Vagina (tissue), 2 donors: ENCODE measurements around the gene KCNN3.

Source experiments
- CTCF ChIP-seq, 3 experiments: fragments of 450-650 bp in 2 of 3; fragments of 200-600 bp in 1 of 3; sonication (generic) in 1 of 3; IDR thresholded peaks; one replicate each; pipeline ENCODE4 v1.5.1; 2017 to 2019; ENCODE audit warnings: antibody characterized with exemption in 3 of 3, mild to moderate bottlenecking in 2 of 3, moderate library complexity in 2 of 3
- POLR2A ChIP-seq, 2 donors: fragments of 450-650 bp; IDR thresholded peaks; one replicate each; pipeline ENCODE4 v1.6.1; 2017; ENCODE audit warnings: antibody characterized with exemption in 2 of 2, mild to moderate bottlenecking in 2 of 2, moderate library complexity in 2 of 2

DNA sequence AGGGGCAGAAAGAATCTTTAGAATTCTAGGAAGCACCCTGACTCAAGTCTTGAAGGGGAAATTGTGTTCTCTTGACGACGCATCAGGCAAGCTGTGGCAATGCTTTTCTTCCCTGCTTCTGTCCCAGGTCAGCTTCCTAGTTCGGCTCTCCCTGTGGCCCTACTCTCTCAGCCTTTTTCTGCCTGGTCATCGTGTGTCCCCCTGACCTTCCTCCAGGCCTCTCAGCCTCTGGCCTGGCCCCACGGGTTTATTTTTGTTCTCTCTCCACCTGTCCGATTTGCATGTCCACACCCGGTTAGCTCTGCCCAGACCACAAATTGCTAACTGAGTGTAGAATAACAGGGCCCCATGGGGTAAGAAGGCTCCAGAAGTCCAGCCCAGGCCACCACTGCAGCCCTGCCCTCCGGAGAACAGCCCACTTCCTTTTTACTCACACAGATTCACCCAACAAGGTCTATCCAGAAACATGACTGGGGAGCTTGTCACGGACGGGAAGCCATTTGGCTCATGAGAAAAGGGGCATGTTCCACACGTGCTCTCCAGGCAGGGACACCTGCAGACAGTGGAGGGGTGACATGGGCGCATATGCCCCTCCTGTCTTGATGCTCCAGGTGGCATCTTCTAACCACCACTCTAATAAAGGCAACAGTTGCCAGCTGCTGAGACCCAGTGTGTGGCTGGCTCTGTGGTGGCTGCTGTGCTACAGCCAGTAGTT is 9.8 kb downstream of the KCNN3 start:
- TF ChIP-seq CTCF (IDR thresholded peaks at IDR 0.05) = no peak
- TF ChIP-seq POLR2A (IDR thresholded peaks at IDR 0.05) = no peak
